Inflammatory macrophage treated with lipopolysaccharide for 4 hours (primary cell): ENCODE measurements around the gene DRC1.

Source experiments
- DNase-seq: peaks from one replicate; pipeline ENCODE4 v3.0.0-alpha.2; 2020

Gene DRC1

GRCh38 chr2:26480566-26481423 lies 79.1 kb downstream of the DRC1 start:
- DNase-seq: no peak

GRCh38 chr2:26481706-26482105 lies 80.0 kb downstream of the DRC1 start:
- no peak for DNase-seq

GRCh38 chr2:26482211-26483026 lies 80.7 kb downstream of the DRC1 start:
- no peak for DNase-seq

DNA sequence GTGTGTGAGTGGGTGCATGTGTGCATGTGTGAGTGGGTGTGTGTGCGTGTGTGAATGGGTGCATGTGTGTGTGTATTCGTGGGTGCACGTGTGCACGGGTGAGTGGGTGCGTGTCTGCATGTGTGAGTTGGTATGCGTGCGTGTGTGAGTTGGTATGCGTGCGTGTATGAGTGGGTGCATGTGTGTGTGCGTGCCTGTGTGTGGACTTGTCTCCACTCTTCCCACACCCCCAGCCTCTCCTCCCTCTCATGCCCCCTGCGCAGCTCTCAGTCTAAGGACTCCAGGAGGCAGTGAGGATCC lies 81.3 kb downstream of the DRC1 start:
- DNase-seq: no peak

- DNase-seq: no peak
These were observed 81.8 kb downstream of the DRC1 start for GRCh38 chr2:26483516-26483915.

GRCh38 chr2:26483957-26484565 lies 82.3 kb downstream of the DRC1 start:
- DNase-seq: peak; percentile 21

- DNase-seq: no peak
These were observed 82.9 kb downstream of the DRC1 start for GRCh38 chr2:26484579-26484978.

DNA sequence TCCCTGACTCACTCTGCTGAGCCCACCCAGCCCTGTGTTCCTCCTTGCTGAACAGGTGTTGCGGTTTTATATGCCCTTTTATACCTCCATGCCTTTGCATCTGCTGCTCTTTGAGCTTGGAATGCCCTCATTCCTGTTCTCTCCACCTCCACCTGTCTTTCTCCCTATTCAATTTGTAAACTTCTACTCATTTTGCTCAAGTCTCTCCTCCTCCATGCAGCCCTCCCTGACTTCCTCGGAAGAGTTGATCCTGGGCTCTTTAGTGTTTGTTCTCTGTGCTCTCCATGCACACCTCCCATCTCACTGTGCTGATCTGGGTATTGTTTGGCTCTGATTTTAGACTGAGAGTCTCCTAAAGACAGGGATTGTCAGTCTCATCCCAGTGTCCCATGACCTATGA lies 83.4 kb downstream of the DRC1 start:
- no peak for DNase-seq

DNA sequence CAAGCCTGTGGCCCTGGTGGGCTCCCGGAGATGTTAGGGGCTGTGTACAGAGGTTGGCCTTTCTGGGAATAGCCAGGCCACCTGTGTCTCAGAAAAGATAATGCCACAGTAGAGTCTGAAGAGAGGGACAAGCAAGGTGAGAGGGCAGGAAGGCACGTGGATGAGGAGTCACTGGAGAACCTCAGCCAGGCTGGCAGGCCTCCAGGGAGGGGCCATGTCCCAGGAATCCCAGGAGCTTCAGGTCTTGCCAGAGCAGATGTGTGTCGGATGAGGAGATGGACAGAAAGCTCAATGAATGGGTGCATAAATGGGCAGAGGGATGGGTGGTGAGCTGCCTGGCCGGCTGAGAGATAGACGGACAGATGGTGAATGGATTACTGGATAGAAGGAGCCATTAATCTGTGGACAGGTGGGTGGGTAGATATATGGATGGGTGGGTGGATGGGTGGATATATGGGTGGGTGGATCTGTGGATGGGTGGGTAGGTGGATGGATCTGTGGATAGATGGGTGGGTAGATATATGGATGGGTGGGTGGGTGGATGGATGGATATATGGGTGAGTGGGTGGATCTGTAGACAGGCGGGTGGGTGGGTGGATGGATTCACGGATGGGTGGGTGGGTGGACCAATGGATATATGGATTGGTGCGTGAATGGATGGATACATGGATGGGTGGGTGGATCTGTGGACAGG lies 84.2 kb downstream of the DRC1 start:
- no peak for DNase-seq

GRCh38 chr2:26486789-26487188 lies 85.1 kb downstream of the DRC1 start:
- no peak for DNase-seq

GRCh38 chr2:26487192-26487591 lies 85.5 kb downstream of the DRC1 start:
- peak; percentile 13 for DNase-seq

DNA sequence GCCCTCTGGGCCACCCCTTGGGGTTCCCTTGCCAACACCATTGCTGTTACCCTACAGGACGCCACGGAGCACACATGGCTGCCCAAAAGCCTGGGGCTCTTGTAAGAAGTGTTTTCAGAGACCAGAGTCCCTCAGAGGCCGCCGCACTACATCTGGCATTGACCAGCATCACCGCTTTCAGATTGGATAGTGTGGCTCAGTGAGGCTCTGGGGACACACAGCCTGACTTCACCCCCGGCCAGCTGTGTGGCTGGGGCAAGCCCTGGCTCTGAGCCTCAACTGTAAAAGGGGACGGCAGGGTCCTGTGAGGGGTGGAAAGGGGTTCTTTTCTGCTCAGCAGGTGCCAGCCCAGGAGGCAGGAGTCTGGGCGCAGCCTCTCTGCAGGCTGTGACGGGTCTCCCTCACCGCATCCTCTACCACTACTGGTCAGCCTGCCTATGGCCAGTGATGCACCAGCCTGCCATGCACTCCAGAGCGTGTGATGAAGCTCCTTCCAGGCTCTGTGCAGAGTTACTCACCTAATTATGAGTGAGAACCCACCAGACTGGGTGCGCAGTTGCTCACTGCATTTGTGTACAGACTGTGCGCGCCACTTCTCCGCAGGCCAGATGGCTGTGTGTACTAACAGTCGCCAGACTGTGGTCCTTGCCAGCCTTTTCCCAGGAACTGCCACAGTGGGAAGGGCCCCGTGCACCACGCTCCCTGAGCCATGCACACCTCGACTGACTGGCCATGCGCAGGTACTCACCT lies 86.9 kb downstream of the DRC1 start:
- DNase-seq: no peak

DNA sequence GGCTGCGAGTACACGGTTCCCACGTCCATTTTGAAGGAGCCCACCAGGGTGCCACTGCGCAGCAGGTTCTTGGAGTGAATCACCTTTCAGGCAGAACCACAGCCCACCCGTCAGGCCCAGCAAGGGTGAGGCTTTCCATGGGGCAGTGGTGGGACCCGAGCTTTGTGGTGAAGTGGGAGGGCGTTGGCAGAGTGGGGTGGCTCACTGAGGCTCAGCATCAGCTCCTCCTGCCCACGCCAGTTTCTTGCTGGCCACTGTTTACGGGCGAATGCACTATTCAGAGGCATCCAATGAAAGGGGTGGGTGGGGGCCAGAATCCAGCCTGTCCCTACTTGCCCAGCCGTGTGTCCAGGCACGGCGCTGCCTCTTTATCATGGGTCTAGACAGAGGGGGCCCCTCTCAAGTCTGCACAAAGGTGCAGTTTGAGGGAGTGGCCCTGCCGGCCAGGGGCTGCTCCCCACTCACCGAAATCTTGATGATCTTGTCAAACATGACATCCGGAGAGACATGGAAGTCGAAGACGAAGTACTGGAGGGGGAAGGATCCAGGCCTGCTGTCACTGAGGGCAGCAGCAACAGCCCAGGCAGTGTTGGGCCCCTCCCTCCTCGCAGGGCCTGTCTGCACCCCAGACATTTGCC lies 87.6 kb downstream of the DRC1 start:
- no peak for DNase-seq

- no peak for DNase-seq
These were observed 89.9 kb downstream of the DRC1 start for GRCh38 chr2:26491563-26492167.

- peak; percentile 60 for DNase-seq
These were observed 91.2 kb downstream of the DRC1 start for GRCh38 chr2:26492749-26493515.

- DNase-seq: peak; percentile 99
These were observed 91.8 kb downstream of the DRC1 start for GRCh38 chr2:26493566-26493965.

- DNase-seq: no peak
These were observed 92.5 kb downstream of the DRC1 start for GRCh38 chr2:26494199-26494598.

DNA sequence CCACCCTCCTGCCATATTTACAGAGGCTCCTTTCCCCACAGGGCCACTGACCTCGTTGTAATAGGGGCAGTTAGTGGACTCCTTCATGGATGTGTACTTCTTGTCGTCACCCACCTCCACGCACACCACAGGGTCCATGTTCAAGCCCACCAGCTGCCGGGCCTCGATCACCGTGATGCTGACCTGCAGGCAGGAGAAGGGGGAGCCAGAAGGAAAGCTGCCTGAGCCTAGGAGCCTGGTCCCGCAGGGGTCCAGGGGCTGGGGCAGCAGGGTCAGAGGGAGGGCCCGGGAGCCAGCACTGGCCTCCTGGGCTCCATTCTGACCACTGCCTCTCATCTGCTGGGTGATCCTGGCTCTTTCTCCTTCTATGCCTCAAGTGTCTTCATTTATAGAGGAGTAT lies 93.2 kb downstream of the DRC1 start:
- no peak for DNase-seq

- DNase-seq: no peak
These were observed 94.1 kb downstream of the DRC1 start for GRCh38 chr2:26495705-26496297.

DNA sequence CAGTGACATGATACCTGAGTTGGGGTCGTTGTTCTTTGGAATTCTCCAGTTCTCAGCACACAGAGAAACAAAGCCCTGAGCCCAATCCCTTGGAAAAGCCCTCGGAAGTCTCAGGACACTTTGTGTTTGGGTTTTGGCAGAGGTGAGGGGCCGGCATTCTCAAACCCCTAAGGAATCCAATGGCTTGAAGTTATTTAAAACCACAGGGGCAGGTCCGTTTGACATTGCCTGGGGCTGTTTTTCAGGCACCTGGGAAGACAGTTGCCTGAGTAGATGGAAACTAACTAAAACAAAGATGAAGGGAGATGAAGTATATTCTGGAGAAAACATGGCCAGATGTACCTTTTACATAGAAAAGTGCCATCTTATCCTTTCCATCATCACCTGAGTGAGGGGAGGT lies 98.7 kb downstream of the DRC1 start:
- no peak for DNase-seq
